Activated CD8-positive, alpha-beta memory T cell treated with anti-CD3 and anti-CD28 coated beads, Interleukin-2, amount 50 U/mL, for 1 hour (primary cell): ENCODE data around the gene LRRC4C.
"Not testable (repeated sequence)": the region's sequence is repeated elsewhere in the genome, so short reads cannot be mapped to it uniquely, and the experiment has no call there.

ENCODE experiments used
- DNase-seq: peaks from one replicate; pipeline ENCODE4 v3.0.0-alpha.2; 2020; ENCODE audit errors: extremely low read depth

The LRRC4C gene

GRCh38 chr11:40178470-40178869 is 1281.0 kb downstream of the LRRC4C start:
- no peak for DNase-seq

GRCh38 chr11:40175980-40176379 is 1283.5 kb downstream of the LRRC4C start:
- no peak for DNase-seq

GRCh38 chr11:40170078-40170477 is 1289.4 kb downstream of the LRRC4C start:
- no peak for DNase-seq

- no peak for DNase-seq
These were observed 1291.0 kb downstream of the LRRC4C start for GRCh38 chr11:40168414-40168813.

- DNase-seq, result not testable (repeated sequence)
These were observed 1291.6 kb downstream of the LRRC4C start for GRCh38 chr11:40167805-40168204.

- no peak for DNase-seq
These were observed 1292.6 kb downstream of the LRRC4C start for GRCh38 chr11:40166892-40167291.

GRCh38 chr11:40162901-40163883 is 1296.3 kb downstream of the LRRC4C start:
- DNase-seq, result no peak

GRCh38 chr11:40161854-40162410 is 1297.5 kb downstream of the LRRC4C start:
- no peak for DNase-seq

- DNase-seq, result no peak
These were observed 1299.0 kb downstream of the LRRC4C start for GRCh38 chr11:40160418-40160817.

- DNase-seq, result no peak
These were observed 1309.7 kb downstream of the LRRC4C start for GRCh38 chr11:40149721-40150120.

GRCh38 chr11:40140560-40140959 is 1318.9 kb downstream of the LRRC4C start:
- DNase-seq, result no peak

- no peak for DNase-seq
These were observed 1319.9 kb downstream of the LRRC4C start for GRCh38 chr11:40139536-40139935.

- DNase-seq, result no peak
These were observed 1320.4 kb downstream of the LRRC4C start for GRCh38 chr11:40139066-40139465.

GRCh38 chr11:40134820-40135570 is 1324.5 kb downstream of the LRRC4C start:
- no peak for DNase-seq

GRCh38 chr11:40133498-40133897 is 1326.0 kb downstream of the LRRC4C start:
- no peak for DNase-seq

- DNase-seq, result no peak
These were observed 1326.5 kb downstream of the LRRC4C start for GRCh38 chr11:40132912-40133311.

- no peak for DNase-seq
These were observed 1329.0 kb downstream of the LRRC4C start for GRCh38 chr11:40130427-40130826.

GRCh38 chr11:40129266-40129665 is 1330.2 kb downstream of the LRRC4C start:
- DNase-seq, result no peak

- DNase-seq, result no peak
These were observed 1334.4 kb downstream of the LRRC4C start for GRCh38 chr11:40125054-40125453.

- DNase-seq, result no peak
These were observed 1339.8 kb downstream of the LRRC4C start for GRCh38 chr11:40119661-40120060.

- DNase-seq, result no peak
These were observed 1340.7 kb downstream of the LRRC4C start for GRCh38 chr11:40118780-40119179.

- no peak for DNase-seq
These were observed 1341.4 kb downstream of the LRRC4C start for GRCh38 chr11:40118026-40118425.
